GM13977 (cell line): ENCODE data around the gene KLHL29.

ENCODE experiments used
- DNase-seq: peaks from one replicate; pipeline ENCODE4 v3.0.0; 2012; ENCODE audit warnings: low spot score
- CTCF ChIP-seq: IDR thresholded peaks from 2 replicates; pipeline ENCODE4 v1.5.1; 2012; ENCODE audit warnings: mild to moderate bottlenecking, control low read depth; ENCODE audit not compliant: insufficient read depth; ENCODE audit errors: extremely low read depth, missing control alignments
- in situ Hi-C: fragments of 300-500 bp; cut with MboI; formaldehyde crosslinking; loops from one replicate; pipeline ENCODE4 v1.12.0; 2022; ENCODE audit warnings: low sequenced_read_pairs, low pct_unique_long_range_greater_than_20kb, mixed read lengths, inconsistent platforms; ENCODE audit not compliant: unreplicated experiment

The KLHL29 gene

DNA sequence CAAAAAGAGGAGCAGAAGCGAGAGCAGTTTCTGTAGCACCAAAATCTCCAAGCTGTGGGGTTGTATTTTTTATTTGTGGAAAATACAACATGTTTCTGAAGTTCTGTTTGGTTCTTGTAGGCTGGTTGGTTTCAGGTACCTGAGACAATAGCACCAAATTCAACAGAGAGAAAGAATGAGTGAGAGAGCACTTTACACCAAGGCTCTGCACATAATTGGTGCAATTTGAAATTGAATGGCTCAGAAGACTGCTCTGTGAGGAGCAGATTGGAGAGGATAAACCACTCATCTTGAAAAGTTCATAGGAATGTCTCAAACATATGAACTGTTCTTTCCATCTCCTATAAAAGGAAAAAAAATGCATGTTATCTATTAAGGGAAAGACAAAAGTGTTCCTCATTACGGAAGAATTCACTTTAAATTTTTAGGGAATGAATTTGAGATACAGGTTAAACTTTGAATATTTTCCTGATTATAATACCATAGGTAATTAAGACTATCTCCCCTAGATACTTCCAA lies 366.8 kb downstream of the KLHL29 start:
- no peak for TF ChIP-seq CTCF

DNA sequence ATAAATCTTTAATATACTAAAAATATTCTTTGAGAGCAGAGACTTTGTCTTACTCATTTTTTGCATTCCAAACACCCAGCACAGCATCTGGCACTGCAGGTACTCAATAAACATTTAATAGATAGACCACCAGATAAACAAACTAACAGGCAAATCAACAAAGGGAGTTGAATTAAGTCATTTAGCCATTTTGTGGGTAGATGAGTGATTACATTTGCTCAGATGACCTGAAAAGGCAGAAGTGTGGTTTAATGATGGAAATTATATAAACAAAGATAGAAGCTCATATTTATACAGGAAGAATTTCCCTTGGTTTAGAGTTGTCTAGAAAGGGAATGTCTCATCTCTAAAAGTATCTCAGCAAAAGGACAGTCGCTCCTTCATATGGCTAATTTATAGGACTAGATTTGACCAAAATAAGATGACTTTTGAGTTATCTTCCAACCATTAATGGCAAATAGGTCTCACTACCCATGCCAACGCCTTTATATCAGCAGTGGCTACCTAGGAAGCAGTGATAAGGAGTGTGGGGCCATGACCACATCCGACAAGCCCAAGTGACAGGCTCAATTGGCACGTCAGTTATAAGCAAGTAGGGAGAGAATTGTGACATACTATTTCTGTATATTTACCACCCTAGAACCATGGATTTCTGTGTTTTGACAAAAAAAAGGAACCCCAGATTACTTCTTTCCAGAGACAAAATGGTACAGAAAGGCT lies 368.5 kb downstream of the KLHL29 start:
- DNase-seq, result no peak
- in situ Hi-C loops, result no loop called here
- no peak for TF ChIP-seq CTCF

More for the DNA sequence above, 366.8 kb downstream of the KLHL29 start:
- no peak for DNase-seq
- in situ Hi-C loops, result no loop called here

GRCh38 chr2:23754970-23755369 lies 370.0 kb downstream of the KLHL29 start:
- TF ChIP-seq CTCF, result no peak
- no peak for DNase-seq
- in situ Hi-C loops, result no loop called here

DNA sequence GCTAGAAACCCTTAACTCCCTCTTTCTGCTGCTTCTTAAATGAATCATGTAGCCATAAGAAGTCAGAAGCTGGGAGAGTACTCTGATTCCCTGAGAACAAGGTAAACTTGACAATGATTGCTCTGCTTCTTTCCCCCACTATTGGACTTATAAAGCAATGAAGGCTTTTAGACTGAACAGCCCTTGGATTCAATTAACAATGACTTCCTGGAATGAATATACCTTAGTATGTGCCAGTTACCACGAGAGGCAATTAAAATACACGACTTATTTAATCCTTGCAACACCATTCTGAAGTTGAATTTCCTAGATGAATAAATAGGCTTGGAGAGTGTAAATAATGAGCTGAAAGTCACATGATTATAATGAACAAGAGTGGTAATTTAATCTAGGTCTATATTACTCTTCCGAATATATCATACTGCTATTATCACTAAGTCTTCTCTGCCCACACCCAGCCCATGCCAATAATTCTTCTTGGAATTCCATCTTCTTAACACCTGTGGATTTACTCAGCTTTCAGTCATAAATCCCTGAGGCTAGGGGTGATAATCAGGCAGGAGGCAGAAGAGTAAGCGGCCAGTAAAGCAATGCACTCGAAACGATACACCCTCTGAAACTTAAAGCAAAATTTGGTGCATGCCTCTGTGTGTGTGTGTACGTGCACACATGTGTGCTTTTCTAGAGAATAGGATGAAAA lies 371.8 kb downstream of the KLHL29 start:
- in situ Hi-C loops, result no loop called here
- TF ChIP-seq CTCF, result no peak
- DNase-seq, result no peak

DNA sequence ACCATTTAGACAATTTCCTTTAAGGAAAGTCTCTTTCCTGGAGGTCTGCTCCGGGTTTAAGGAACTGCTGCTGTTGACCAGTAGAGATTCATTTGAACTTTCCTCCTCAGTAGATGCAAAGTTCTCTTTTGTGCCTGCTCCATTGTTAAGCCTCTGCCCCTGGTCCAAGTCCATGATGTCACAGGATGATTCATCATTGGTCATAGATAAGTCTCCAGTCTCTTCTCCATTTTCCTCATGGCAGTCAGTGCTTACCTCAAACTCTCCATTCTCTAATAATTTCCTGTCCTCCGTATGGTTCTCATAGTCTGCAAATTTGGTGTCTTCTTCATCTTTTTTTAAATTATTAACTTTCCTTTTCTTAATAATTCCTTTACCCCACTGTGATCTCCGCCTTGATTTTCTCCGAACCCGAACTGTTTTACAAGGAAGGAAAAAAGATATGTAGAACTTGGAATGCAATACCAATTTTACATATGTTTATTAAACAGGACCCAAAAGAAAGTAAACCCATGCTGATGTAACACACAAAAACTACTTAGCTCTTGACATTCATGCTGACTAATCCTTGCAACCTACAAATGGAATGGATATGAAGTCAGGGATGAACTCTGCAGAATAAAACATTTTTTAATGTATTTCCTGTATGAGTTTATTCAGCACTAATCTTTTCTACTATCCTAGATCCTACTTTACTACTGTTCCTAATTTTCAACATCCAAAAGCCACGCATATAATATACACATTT lies 372.9 kb downstream of the KLHL29 start:
- in situ Hi-C loops, result no loop called here
- no peak for TF ChIP-seq CTCF
- DNase-seq, result no peak
